GM18520 (cell line): ENCODE data around the gene HSD17B4.
"Not testable (repeated sequence)": the region's sequence is repeated elsewhere in the genome, so short reads cannot be mapped to it uniquely, and the experiment has no call there.

Experiments used
- ATAC-seq: cut with Tn5 transposase; IDR thresholded peaks from one replicate; pipeline ENCODE4 v1.9.1; 2021; ENCODE audit not compliant: unreplicated experiment

HSD17B4 gene, protein sequence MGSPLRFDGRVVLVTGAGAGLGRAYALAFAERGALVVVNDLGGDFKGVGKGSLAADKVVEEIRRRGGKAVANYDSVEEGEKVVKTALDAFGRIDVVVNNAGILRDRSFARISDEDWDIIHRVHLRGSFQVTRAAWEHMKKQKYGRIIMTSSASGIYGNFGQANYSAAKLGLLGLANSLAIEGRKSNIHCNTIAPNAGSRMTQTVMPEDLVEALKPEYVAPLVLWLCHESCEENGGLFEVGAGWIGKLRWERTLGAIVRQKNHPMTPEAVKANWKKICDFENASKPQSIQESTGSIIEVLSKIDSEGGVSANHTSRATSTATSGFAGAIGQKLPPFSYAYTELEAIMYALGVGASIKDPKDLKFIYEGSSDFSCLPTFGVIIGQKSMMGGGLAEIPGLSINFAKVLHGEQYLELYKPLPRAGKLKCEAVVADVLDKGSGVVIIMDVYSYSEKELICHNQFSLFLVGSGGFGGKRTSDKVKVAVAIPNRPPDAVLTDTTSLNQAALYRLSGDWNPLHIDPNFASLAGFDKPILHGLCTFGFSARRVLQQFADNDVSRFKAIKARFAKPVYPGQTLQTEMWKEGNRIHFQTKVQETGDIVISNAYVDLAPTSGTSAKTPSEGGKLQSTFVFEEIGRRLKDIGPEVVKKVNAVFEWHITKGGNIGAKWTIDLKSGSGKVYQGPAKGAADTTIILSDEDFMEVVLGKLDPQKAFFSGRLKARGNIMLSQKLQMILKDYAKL

DNA sequence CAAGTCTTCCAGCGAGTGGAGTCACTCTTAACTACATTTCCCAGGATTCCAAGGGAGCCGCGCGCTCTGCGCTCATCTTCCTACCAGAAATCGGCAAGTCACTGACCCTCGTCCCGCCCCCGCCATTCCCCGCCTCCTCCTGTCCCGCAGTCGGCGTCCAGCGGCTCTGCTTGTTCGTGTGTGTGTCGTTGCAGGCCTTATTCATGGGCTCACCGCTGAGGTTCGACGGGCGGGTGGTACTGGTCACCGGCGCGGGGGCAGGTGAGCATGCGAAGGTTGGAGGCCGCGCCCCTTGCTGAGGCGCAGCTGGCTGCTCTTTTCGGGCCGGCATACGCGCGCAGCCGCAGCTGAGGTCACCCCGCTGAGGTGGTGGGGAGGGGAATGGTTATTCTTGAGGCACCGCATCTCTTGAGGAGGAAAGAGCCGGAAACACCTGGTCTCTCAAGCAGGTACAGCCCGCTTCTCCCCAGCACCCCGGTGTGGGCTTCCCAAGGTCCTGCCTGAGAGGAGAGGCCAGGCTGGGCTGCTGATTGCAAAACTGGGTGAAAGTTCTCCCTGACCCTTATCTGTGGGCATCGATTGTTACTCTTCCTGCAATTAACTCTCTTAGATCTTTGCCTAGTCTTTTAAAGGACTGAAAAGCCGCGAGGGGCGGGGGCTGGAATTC, at the start of gene HSD17B4:
TSS of gene HSD17B4 (plus strand) at position 125 of the 667 bp plus-strand sequence. CDS start at position 204, 79 bp downstream.
- peak; percentile 95 for ATAC-seq

DNA sequence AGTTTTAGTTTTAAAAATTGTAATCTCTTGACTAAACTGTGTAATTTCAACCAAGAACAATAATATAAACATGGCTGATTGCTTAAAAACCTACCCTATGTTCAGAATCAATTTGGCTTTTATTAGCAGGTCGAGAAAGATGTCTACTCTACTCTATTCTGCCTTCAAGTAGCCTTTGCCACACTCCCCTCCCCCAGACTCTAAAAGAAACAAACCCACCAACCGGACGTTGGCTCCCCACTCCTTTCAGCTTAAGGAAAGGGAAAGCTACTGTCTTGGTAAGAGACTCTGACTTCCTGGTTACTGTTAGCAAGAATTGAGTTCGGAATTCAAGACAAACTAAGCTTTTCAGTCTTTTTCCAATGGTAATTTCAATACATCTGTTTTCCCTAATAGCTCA, 49.7 kb upstream of the HSD17B4 start:
- ATAC-seq, result no peak

DNA sequence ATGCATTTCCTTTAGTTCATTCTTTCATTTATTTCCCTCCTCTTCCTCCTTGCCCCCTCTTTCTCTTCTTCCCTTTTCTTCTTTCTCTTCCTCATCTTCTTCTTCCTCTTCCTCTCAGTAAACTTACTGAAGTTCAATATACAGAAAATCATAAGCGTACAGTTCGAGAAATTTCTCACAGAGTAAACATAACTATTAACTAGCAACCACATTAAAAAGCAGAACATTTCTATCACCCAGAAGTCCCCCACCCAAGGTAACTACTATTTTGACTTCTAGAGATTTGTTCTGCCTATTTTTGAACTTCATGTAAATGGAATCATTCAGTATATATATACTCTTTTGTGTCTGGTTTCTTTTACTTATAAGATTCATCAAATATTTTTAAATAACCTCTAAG, 48.3 kb upstream of the HSD17B4 start:
- no peak for ATAC-seq

DNA sequence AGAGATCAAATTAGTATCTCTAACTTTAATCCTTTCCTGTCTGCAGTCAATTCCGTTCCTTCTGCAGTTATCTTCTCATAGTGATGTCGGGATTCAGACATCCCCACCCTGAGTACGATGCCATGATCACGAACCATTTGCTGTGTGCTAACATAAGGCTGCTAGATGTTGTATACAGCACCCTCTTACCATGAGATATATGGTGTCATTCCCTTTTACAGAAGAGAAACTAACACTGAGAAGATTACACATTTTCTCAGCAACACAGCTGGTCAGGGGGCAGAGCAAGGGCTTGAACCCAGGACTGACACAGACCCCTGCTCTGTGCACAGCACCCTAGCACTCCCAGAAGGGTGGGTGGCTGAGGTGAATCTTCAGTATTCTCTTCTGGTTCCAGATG, 46.9 kb upstream of the HSD17B4 start:
- peak; percentile 29 for ATAC-seq

DNA sequence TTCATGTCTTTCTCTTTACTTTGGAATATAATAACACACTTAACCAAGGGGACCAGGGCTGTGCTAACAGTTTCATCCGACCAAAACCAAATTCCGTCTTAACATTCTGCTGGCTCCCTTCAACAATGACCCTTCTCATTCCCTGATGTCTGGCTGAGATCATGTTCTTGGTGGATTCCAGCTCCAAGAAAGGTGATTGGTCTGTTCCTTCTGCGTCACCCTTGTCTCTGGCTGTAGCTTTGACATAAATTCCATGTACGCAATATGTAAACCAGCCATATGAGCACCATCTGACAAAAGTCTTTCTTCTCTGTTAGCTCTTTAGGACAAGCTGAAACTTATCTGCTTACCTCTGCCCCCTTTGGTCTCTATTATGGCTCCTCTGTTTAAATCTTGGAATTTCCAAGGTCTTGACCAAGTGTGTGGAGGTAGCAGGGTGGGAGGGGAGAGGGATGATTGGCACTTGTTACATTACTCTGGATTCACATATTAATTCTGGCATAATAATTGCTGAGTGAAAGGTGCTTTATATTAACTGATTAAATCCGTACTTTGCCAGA, 45.7 kb upstream of the HSD17B4 start:
- no peak for ATAC-seq

DNA sequence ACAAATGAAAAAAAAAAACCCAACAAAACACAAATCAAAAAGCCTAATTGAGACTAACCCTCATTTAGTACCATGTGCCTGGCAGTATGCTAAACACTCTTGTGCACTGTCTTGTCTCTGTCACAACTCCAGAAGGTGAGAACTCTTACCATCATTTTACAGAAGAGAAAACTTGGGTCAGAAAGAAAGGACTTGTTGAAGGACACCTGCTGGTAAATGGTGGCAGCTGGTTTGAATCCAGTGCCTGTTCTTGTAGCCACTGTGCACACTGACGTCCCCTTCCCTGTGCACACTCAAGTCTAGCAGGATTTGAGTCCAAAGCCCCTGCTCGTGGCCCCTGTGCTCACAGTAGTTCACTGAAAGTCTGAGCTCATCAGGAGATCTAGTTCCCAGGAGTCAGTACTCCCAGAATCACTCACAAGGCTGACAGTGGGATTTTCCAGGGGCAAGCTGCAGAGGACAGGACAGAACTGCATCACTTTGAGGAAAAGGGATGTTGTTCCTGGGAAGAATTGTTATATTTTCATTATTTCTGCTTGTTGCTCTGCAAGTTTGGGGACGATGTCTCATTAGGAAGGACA, 43.0 kb upstream of the HSD17B4 start:
- peak; percentile 44 for ATAC-seq

DNA sequence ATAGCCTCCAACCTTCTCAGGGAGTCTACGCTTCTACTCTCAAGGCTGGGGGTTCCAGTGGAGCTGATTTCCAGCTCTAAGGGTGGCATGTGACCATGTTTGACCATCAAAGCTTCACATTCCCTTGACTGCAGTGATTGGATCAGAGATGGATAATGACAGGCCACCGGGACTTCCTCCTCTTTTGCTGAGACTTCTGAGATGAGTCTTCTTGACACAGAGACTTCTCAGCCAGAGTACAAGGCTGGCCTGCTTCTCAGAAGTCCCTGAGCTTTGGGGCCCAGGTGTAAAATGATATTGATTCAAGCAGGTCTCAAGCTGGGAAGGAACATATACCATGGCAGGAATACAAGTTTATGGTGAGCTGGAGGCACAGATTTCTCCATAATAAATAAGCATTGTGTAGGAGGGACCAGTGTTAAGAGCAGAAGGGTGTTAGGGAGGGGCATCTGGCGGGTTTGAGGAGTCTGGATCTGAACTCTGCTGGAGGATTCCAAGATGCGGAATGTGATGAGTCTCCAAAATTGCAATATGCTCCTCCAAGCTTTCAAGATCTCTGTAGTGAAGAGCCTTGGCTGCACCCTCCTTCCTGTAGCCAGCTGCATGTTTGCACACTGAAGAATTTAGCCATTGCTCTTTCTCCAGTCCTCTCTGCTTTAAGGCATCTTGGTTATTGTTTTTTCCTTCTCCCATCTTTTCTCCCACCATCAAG, 41.7 kb upstream of the HSD17B4 start:
- ATAC-seq, result peak; percentile 29

DNA sequence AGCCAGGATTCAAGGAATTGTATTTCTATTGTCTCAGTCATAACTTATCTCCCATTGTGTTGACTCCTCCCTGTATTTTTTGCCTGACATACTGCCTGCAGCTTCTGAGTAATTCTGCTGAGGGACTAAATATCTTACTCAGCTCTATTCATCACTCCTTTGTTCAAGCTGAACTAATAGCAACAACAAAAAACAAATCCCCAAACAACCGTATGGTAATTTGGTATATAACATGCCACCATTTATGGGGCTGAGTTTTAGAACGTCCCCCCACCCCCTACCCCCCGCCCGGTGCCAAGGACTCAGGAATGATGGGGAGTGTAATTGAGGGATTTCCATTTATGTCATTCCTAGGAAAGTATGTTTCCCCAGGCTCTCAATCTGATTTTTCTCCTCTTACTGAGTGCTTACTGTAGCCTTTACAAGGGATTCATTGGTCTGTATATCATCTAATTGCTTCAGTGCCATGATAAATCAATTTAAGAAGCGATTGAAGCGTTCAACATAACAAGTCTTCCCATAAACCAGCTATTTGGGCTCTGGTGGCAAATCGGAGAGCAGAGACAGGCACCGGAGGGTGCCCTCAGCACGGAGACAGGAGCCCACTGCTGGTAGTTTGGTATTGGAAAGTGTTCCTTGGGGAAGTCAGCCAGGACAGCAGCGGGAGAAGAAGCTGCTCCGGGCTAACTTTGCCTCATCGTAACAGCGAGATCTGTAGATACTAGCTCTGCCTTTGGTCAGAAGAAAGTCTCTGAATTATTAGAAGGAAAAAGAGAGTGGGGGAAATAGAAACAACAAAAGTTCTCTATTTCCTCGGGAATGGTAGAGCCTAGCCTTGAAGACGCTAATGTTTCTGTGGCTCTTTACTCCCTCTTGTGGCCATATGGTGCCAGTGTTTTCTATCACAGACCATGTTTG, 40.7 kb upstream of the HSD17B4 start:
- peak; percentile 54 for ATAC-seq

DNA sequence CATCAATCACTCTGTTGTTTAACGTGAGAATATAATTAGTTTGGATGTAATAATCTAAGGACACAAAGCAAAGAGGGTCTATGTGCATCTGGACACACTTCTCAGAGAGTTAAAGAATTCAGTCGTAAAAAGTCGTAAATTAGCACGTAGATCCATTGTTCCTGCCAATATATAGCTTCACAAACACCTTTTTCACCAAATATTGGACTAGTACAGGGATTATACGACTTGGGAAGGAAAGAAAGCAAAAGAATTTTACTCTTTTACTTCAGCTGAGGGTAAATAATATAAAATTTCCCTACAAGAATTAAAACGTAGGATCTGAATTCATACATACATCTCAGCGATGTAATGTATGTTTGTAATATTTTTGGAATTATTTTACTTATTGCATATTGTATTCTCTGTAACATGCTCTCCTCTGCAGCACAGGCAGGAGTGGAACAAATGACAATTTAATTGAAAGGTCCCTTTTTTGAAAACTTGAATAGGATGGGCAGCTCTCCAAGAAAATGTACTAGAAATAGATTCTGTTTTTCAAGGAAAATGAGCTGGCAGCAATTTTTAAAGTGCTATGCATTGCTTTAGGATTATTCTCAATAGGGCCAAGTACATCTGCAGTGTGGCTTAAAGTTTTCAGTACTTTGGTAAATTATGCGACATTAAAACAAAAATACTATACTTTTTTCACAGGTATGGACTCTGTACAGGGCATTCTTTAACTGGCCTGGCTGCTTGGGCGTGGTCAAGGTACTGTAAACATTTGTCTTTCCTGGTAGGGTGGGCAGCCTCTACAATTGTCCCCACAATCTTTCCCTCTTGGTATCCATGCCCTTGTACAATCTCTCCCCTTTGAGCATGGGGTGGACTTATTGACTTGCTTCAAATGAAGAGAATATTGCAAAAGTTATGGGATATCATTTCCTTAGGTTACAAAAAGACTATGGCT, 39.7 kb upstream of the HSD17B4 start:
- no peak for ATAC-seq

DNA sequence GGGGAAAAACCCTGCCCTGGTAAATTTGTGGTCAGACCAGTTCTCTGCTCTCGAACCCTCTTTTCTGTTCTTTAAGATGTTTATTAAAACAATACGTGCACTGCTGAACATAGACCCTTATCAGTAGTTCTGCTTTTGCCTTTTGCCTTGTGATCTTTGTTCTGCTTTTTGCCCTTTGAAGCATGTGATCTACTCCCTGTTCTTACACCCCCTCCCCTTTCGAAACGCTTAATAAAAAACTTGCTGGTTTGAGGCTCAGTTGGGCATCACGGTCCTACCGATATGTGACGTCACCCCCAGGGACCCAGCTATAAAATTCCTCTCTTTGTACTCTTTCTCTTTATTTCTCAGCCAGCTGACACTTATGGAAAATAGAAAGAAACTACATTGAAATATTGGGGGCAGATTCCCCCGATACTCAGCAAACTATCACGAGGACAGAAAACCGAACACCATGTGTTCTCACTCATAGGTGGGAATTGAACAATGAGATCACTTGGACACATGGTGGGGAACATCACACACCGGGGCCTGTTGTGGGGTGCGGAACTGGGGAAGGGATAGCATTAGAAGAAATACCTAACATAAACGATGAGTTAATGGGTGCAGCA, 38.1 kb upstream of the HSD17B4 start:
- ATAC-seq, result not testable (repeated sequence)

DNA sequence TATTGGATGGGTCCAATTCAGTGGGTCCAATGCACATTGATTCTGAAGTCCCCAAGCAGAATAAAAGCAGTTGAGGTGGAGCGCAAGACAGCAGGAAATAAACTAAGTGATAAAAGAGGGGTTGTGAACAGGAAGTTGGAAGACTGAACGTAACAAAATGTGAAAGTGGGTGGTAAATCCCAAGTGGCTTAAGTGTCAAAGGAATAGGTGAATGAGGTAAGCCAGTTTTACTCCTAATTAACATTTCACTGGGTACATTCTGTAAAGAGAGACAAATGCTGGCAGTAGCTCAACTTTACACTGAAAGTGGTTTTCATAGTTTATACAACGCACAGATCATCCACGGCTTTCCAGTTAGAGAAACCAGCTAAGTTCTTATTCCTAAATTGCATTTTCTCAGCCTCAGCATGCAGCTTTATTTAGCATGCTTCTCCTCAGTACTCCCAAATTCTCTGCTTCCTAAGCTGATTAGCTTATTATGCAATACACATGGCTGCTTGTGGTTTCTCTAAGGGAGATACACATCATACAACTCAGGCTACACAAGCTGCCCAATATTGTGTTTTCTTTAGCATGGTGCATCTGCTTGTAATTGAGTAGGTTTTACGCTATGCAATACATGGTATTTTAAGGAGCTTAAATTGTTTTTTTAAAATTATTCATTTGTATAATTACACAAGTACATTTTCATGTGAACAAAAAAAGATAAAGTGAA, 34.2 kb upstream of the HSD17B4 start:
- ATAC-seq, result no peak

DNA sequence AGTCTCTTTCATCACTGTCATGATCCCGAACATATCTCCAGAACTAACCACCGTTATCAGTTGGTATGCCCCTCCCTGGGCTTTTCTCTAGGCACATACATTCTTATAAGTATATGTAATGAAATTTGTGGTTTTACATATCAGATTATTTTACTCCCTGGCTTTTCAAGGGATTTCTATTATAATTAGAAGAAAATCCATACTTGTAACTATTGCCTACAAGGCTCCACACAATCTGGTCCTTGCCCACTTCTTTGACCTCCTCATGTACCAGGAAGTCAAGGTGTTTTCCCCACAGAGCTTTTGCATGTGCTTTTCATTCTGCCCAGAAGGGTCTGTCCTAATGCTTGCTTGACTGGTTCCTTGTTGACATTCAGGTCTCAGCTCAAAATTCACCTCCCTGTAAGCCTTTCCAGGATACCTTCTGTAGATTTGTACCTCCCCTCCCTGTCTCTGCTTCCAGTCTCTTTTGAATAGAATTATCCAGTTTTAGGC, 33.6 kb upstream of the HSD17B4 start:
- peak; percentile 84 for ATAC-seq

DNA sequence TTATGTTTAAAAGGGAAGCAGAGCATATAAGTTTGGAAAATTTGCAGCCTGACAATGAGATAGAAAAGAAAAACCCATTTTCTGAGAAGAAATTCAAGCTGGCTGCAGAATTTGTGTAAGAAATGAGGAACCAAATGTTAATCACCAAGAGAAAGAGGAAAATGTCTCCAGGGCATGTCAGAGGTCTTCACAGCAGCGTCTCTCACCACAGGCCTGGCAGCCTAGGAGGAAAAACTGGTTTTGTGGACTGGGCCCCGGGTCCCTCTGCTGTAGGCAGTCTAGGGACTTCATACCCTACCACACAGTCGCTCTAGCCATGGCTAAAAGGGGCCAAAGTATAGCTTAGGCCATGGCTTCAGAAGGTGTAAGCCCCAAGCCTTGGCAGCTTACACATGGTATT, 32.1 kb upstream of the HSD17B4 start:
- ATAC-seq, result no peak

DNA sequence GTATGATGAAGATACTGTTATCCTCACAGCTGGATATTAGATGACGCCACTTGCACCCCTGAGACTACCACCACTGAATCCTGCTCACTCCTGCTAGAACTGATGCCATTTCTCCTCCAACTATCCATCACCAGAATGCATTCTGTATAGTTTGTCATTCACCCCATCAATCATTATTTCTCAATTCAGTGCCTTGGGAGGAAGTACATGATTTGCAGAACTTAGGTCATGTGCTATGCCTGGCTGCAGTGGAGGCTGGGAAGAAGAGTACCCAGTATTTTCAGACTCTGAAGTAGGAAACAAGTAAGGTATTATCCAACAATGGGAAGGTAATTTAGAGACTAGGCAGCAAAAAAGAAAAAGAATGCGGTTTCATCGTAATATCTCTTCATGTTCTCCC, 26.2 kb upstream of the HSD17B4 start:
- ATAC-seq, result no peak

DNA sequence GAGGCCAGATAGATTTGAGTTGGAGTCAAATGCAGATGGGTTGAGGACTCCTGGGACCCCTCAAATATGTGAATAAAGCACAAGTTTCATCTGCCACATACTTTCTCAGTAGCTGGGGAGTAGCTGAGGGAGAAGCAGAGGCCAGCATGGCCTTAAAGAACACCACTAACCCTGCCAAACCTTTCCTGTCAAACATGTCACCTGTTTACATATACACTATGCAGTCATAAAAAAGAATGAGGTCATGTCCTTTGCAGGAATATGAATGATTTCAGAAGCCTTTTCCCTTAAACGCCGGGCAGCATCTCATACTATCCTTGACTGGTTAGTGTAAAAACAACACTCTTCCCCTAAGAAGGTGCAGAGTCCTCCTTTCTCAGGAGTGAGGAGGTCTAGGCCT, 25.2 kb upstream of the HSD17B4 start:
- ATAC-seq, result no peak

DNA sequence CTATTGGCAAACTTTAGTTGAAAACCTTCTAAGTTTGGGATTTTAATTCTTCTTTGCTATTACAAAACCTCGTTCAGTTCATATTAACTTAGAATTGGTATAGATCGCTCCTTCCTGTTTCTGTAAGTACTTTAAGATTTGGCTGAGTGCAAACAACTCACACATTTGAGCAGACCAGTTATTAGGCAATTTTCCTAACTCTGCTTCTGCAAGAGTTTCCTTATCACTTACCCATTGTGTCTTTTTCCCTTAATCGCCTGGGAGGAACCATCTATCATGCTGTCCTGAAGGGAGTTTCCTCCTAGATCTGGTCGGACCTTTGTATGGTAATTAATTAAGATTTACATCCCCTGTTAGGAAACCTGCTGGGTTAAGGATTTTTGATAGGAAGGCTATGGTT, 24.7 kb upstream of the HSD17B4 start:
- not testable (repeated sequence) for ATAC-seq

DNA sequence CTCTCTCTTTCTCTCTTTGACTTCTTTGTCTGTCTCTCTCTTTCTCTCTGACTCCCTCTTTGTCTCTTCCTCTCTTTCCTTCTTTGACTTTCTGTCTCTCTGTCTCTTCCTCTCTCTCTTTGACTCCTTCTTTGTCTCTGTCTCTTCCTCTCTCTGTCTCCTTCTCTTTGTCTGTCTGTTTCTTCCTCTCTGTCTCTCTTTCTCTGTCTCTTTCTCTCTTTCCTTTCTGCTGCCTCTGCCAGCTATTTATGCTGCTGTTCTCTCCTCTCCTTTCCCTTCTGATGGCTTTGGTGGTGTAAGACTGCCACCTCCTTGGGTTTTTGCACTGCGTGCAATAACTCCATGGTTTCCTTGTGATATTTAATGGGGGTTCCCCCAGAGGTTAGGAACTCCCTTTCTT, 24.1 kb upstream of the HSD17B4 start:
- ATAC-seq, result not testable (repeated sequence)
